Right lobe of liver (tissue), 4 donors: ENCODE results near the gene TEX44.

Source experiments
- CTCF ChIP-seq, 4 donors: fragments of 200-600 bp in 3 of 4; fragments of 450-650 bp in 1 of 4; IDR thresholded peaks; one replicate each; pipeline versions ENCODE4 v1.5.1 to v1.8.0; 2016 to 2022; ENCODE audit warnings: antibody characterized with exemption in 4 of 4, mild to moderate bottlenecking in 2 of 4
- POLR2A ChIP-seq: fragments of 450-650 bp; IDR thresholded peaks from one replicate; pipeline ENCODE4 v1.6.1; 2017; ENCODE audit warnings: antibody characterized with exemption, mild to moderate bottlenecking
- donor health status: DM: no; HTN: no; CAD: no.
- donor health status: DM: no; HTN: no; CAD: no.
- donor health status: DM: no; HTN: yes; CAD: no.

DNA sequence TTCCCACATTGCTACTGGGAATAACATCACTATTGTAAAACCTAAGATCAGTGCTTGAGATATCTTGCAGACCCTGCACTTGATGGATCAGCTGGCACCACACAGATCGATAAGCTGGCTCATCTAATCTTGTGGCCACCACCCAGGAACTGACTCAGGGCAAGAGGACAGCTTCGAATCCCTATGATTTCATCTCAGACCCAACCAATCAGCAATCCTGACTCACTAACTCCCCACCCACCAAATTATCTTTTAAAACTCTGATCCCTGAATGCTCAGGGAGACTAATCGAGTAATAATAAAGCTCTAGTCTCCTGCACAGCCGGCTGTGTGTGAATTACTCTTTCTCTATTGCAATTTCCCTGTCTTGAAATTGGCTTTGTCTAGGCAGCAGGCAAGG, 11.3 kb upstream of the TEX44 start:
- TF ChIP-seq CTCF (IDR thresholded peaks at IDR 0.05) (no peak), POLR2A (no peak)
